GM19397 (cell line): ENCODE data around the gene ARL10.

Experiments
- ATAC-seq: cut with Tn5 transposase; IDR thresholded peaks from one replicate; pipeline ENCODE4 v1.9.1; 2021; ENCODE audit warnings: mild to moderate bottlenecking, moderate library complexity; ENCODE audit not compliant: unreplicated experiment

The ARL10 gene

GRCh38 chr5:176365351-176366231 is at the start of gene ARL10:
Gene ARL10 (plus strand): TSS chr5:176365487. CDS start chr5:176365564, 77 bp downstream.
- peak; percentile 36 for ATAC-seq

GRCh38 chr5:176317534-176318374 is 47.5 kb upstream of the ARL10 start:
- ATAC-seq: no peak

- ATAC-seq: no peak
Measured at GRCh38 chr5:176319827-176320554, 45.3 kb upstream of the ARL10 start.

GRCh38 chr5:176320577-176320976 is 44.7 kb upstream of the ARL10 start:
- ATAC-seq: no peak

- ATAC-seq: no peak
Measured at GRCh38 chr5:176334031-176334770, 31.1 kb upstream of the ARL10 start.

- no peak for ATAC-seq
Measured at GRCh38 chr5:176337913-176338312, 27.4 kb upstream of the ARL10 start.

GRCh38 chr5:176339304-176339703 is 26.0 kb upstream of the ARL10 start:
- ATAC-seq: no peak

GRCh38 chr5:176341325-176342157 is 23.7 kb upstream of the ARL10 start:
- no peak for ATAC-seq

- no peak for ATAC-seq
Measured at GRCh38 chr5:176342158-176342483, 23.2 kb upstream of the ARL10 start.

GRCh38 chr5:176342766-176343458 is 22.4 kb upstream of the ARL10 start:
- ATAC-seq: no peak

- no peak for ATAC-seq
Measured at GRCh38 chr5:176350416-176350815, 14.9 kb upstream of the ARL10 start.

GRCh38 chr5:176352116-176352878 is 13.0 kb upstream of the ARL10 start:
- ATAC-seq: no peak

- ATAC-seq: no peak
Measured at GRCh38 chr5:176353533-176353932, 11.8 kb upstream of the ARL10 start.

GRCh38 chr5:176355400-176356178 is 9.7 kb upstream of the ARL10 start:
- no peak for ATAC-seq

GRCh38 chr5:176356179-176356566 is 9.1 kb upstream of the ARL10 start:
- no peak for ATAC-seq

GRCh38 chr5:176359658-176360057 is 5.6 kb upstream of the ARL10 start:
- no peak for ATAC-seq

- ATAC-seq: no peak
Measured at GRCh38 chr5:176360894-176361436, 4.3 kb upstream of the ARL10 start.
